Lower leg skin (tissue), 3 donors: ENCODE results near the gene RCBTB2.

Experiments used
- POLR2A ChIP-seq, 2 donors: fragments of 450-650 bp; IDR thresholded peaks; one replicate each; pipeline ENCODE4 v1.6.1; 2016 to 2017; ENCODE audit warnings: antibody characterized with exemption in 2 of 2, mild to moderate bottlenecking in 1 of 2, moderate library complexity in 1 of 2
- TF ChIP-seq, protein P1 (sequence below), 3 donors: fragments of 450-650 bp; IDR thresholded peaks; one replicate each; pipeline ENCODE4 v1.5.1; 2016; ENCODE audit warnings: antibody characterized with exemption in 3 of 3, mild to moderate bottlenecking in 3 of 3, moderate library complexity in 2 of 3

GRCh38 chr13:48475230-48475629, 57.6 kb downstream of the RCBTB2 start:
- TF ChIP-seq, protein P1, sequence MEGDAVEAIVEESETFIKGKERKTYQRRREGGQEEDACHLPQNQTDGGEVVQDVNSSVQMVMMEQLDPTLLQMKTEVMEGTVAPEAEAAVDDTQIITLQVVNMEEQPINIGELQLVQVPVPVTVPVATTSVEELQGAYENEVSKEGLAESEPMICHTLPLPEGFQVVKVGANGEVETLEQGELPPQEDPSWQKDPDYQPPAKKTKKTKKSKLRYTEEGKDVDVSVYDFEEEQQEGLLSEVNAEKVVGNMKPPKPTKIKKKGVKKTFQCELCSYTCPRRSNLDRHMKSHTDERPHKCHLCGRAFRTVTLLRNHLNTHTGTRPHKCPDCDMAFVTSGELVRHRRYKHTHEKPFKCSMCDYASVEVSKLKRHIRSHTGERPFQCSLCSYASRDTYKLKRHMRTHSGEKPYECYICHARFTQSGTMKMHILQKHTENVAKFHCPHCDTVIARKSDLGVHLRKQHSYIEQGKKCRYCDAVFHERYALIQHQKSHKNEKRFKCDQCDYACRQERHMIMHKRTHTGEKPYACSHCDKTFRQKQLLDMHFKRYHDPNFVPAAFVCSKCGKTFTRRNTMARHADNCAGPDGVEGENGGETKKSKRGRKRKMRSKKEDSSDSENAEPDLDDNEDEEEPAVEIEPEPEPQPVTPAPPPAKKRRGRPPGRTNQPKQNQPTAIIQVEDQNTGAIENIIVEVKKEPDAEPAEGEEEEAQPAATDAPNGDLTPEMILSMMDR (IDR thresholded peaks at IDR 0.05), result no peak
- TF ChIP-seq POLR2A (IDR thresholded peaks at IDR 0.05), result no peak
